Measurements from ENCODE around the gene ATXN7L1.

ATXN7L1 gene

DNA sequence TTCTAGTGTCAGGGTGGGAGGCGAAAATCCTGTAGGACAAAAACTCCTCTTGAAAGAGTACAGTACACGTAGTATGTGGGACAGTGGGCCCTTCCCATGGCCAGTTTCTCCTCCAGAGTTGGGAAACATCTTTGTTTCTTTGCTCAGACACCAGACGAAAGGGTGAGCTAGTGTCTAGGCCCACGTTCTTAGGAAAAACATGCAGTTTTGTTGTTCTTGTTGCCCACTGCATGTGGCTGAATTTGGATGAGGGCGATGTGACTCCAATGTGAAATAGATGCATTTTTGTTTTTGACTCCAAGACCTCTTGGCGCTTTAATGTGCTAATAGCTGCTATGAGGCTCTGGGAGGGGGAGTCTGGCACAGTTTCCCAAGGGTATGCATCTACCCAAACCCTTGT lies 100.8 kb downstream of the ATXN7L1 start:
- DNase-seq: no peak

- DNase-seq: no peak
Observed at GRCh38 chr7:105773030-105773460, 103.4 kb downstream of the ATXN7L1 start.

DNA sequence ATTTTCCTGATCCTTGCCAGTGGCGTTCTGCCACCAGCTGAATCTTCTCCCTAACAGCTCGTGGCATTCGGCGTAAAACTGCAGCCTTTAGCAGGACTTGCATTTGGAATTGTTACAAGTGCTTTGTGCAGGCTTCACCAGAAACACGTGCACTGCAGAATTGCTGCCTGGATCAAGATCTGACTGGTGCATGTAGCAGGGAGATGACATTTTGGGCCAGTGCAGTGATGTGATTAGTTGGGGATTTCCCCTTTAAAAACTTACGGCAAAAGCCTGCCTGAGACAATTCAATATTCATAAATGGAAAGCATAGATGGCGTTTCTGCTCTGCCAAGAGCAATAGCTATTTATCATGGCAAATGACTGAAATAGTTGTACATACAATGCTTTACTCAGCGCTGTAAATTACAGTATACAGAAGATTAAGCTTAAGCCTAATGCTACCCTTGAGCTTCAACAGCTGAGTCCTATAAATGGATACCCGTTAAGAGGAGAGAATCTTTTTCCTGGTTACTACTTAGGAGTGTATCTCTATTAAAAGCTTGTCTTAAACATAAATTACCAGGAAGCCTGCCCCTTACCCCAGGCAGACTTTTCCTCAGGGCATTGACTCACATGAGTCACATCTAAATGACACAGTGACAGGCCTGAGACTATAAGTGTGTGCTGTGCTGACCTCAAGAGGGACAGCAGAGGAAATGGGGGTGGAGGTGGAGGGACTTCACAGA lies 106.3 kb downstream of the ATXN7L1 start:
- no peak for DNase-seq

DNA sequence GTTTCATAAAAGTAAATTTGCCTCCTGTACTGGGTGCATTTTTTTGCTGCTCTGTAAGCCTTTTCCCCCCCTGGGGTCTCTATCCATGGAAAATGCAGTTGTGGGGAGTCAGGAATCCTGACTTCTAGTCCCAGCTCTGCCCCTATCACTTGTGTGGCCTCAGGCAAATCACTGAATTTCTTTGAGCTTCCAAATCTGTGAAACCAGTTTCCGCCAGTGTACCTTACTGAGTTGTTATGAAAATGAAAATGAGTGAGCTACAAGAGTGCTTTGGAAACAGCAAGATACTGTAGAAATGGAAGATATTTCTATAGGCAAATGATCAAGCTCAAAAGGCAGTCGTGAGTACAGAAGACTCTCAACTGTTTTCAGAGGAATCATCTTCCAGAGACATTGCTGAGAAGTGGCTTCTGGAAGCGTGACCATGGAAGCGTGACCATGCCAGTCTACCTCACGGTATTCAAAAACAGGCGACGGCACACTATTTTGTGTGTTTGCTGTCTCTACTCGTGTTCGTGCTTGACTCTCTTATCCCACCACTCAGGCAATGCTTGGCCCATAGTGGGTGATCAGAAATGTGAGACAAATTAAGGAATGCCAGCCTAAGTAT lies 107.4 kb downstream of the ATXN7L1 start:
- DNase-seq: no peak

DNA sequence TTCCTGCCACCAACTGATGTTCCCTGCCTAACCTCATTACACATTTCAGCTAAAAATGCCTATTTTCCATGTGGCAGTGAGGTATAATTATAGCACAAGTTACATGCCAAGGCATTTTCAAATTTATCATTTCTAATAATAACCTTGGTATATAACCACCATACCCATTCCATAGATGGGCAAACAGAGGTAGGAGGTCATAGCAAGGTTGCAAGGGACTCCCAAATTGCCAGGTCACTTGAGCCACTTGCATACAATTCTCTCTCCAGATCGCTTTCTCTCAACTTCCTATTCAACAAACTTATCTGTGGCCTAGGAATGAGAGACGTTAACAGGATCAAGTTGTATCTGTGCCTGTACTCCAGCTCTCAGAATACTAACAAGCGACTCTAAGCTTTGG lies 108.3 kb downstream of the ATXN7L1 start:
- DNase-seq: no peak

DNA sequence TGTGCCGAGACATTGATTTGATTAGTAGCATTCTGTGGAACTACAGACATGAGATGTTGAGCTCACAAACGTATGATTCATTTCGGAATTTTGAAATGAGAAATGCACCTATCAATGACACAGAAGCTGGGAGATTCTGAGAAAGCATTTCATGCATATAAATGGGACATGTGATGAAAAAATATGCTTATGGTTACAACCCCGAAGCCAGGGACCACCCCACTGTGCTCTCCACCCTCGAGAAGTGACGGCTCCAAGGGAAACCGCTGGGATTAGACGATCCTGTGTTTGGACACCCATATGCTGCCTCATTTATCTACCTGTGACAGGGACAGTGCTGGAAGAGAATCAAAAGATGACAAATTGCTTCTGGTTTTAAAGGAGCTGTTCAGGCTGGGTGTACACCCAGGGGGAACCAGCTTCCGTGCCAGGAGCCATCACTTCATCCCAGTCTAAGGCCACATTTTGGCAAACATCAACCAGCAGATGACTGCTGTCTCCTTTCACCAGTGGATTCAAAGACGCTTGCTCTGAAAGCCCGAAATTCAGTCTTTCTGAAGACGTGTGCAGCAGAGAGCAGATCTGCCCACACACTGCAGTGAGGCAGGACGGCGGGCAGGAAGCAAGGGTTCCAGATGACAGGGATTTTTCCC lies 109.9 kb downstream of the ATXN7L1 start:
- no peak for DNase-seq

DNA sequence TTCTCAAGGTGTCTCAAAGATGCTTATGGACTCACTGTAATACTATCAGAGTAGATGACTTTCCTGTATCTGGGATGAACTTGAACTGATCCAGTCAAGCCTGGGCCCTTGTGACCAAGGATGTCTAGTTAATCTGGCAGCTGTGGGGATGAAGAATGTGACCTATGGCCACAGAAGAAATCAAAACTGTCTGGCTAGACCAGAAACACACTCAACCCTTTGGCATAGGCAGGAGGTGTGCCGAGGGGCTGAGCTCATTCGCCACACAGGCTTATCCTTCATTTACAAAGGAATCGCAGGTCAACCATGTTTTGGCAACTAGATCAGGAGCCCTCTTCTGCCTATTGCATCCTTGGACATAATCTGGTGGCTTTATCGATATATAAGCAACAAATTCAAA lies 110.6 kb downstream of the ATXN7L1 start:
- no peak for DNase-seq

DNA sequence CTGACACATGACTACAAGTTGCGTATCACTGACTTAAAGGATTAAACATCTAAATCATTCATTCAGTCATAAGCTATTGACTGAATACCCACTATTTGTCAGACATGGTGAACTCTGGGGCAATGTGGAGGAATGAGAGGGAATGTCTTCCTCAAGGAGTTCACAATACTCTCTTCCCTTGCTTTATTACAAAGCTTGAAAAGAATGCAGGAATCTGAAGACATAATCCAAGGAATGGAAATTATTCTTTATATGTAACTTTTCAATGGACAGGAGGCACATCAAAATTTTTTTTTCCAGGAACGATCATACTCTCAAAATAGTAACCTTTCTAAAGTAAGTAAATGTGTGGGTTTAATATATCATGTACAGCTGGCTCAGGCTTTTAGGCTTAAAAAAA lies 111.9 kb downstream of the ATXN7L1 start:
- DNase-seq: no peak

DNA sequence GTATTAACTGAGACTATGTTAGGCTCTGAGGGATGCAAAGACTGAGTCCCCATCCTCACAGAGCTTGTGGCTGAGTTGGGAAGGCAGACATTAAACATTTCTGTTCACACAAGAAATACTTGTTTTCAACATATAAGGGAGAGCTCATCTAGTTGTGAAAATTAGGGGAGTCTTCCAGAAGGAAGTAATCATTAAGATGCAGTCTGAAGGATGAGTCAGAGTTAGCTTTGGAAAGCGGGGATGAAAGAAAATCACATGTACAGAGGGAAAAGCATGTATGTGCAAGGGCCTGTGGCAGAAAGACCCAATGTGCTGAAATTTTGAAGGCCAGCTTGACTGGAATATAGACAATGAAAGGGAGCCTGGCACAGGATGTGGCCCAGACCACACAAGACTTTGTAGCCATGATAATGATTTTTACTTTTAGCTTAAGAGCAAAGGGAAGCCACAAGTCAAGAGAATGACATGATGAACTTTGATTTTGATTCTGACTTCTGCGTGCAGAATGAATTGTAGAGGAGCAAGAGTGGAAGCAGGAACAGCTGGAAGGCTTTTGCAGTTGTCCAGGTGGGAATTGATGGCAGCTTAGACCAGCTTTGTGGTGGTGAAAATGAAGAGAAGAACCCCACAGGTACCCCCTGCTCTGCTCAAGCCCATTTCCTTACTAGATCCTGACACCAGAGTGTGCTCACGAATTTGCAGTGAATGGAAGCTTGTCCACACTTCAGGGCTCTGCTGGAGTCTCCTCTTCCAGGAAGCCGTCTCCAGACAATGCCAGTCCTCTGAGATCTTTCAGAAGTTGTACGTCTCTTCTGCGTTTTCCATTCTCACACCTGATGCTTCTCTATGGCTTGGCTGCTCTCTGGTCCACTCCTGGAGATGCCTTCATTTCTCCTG lies 115.6 kb downstream of the ATXN7L1 start:
- no peak for DNase-seq

- DNase-seq: no peak
Observed at GRCh38 chr7:105759670-105760550, 116.5 kb downstream of the ATXN7L1 start.

- DNase-seq: no peak
Observed at GRCh38 chr7:105756367-105756766, 120.0 kb downstream of the ATXN7L1 start.

DNA sequence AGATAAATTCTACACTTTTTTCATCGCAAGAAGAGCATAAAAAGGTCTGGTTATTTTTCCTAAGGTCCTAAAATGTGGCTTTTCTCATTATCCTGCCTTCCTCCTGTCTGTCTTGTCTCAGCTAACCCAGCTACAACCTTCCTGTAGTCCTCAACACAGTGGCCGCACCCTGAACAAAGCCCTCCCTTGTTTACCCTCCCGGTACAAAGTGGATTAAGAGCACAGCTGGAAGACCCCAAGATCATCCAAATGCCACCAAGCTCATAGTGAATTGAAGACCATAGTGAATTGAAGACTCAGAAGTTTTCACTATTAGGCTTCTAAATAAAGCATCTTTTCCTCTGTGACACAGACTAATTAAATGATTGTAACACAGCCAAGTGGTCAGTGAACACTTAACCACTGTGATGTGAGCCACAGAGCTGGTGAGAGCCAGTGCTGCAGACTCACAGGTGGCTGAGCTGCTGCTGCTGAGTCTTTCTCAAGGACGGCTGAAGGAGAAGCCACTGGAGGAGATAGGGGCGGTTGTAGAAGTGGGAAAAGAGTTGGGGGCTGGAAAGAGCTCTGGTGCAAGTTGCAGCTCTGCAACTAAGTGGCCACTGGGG lies 123.6 kb downstream of the ATXN7L1 start:
- DNase-seq: no peak

- no peak for DNase-seq
Observed at GRCh38 chr7:105751054-105751453, 125.3 kb downstream of the ATXN7L1 start.

- DNase-seq: no peak
Observed at GRCh38 chr7:105748701-105749100, 127.7 kb downstream of the ATXN7L1 start.

GRCh38 chr7:105745681-105746330 lies 130.6 kb downstream of the ATXN7L1 start:
- no peak for DNase-seq

- DNase-seq: no peak
Observed at GRCh38 chr7:105744258-105744657, 132.1 kb downstream of the ATXN7L1 start.

DNA sequence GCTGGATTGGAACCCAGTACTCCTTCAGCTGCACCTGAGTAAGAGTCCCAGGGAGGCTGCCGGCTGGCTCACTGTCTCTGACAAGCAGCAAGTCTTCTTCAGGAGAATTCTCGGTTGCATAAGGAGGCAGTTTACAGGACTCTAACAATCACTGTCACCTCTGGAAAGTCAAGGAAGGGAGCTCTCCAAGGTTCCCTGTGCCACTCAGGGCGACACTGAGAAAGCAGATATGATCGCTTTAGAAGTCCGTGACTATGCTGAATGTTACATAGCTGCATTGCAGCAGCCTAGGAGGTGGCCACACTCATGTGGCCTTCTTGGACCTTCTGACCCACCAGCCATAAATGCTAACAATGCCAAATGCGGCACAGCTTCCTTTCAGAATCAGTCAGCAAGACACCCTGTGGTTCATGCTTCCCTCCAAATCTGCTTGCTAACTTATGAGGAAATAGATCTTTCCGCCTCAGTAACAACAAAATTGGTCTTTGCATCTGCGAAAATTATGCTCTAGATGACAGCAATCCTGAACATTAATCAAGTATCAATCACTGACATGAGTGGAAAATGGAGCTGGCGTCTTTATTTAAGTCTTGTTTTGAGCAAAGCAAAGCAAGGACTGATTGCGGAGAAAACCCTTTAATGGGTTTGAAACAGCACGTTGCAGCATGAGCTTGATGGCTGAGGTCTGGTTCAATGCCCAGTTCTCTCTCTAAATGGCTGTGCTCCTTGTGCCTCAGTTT lies 132.9 kb downstream of the ATXN7L1 start:
- no peak for DNase-seq

GRCh38 chr7:105742787-105743186 lies 133.6 kb downstream of the ATXN7L1 start:
- DNase-seq: no peak

GRCh38 chr7:105741982-105742381 lies 134.4 kb downstream of the ATXN7L1 start:
- no peak for DNase-seq

- DNase-seq: no peak
Observed at GRCh38 chr7:105738133-105738532, 138.3 kb downstream of the ATXN7L1 start.

Measured in T-helper 9 cell (primary cell).